Measurements from ENCODE around the gene ADO. TPM values are rescaled to one million over a fixed set of nuclear protein-coding genes. Genes with fewer than 3 reads are reported as not detected.

Gene ADO
- total and polyA plus RNA-seq, 9 of the 15 experiments (the other 6 are each of a cell fraction or from before 2014, with no cell fraction given): 3.0 to 20.0 (median 16.1) TPM

- no peak for TF ChIP-seq ZNF655 (CRISPR knock-in tag; IDR thresholded peaks at IDR 0.05)
- no peak for TF ChIP-seq GATAD2B (IDR thresholded peaks at IDR 0.05; ENCODE audit: borderline replicate concordance)
- no peak for TF ChIP-seq MEF2D (tag; conservative IDR thresholded peaks at IDR 0.05; ENCODE audit: low read depth)
- 0 out of 2 replicates have a peak, but pooled peaks have one; percentile 25 for TF ChIP-seq HEY1 (CRISPR knock-in tag; IDR thresholded peaks at IDR 0.05; ENCODE audit: borderline replicate concordance)
- TF ChIP-seq GTF2B (IDR thresholded peaks at IDR 0.05; ENCODE audit: extremely low read depth, insufficient read length): no peak
- TF ChIP-seq ARID4B (CRISPR knock-in tag; IDR thresholded peaks at IDR 0.05): no peak
- TF ChIP-seq ZNF165 (CRISPR knock-in tag; IDR thresholded peaks at IDR 0.05; ENCODE audit: borderline replicate concordance): no peak
- no peak for TF ChIP-seq IRF9 (tag; IDR thresholded peaks at IDR 0.05)
- TF ChIP-seq PCBP1 (IDR thresholded peaks at IDR 0.05; ENCODE audit: low read depth, low read length, poor library complexity, severe bottlenecking): no peak
- no peak for TF ChIP-seq ZBTB49 (CRISPR knock-in tag; IDR thresholded peaks at IDR 0.05; ENCODE audit: borderline replicate concordance)
- TF ChIP-seq EP300 (IDR thresholded peaks at IDR 0.05; ENCODE audit: low read length): no peak
- TF ChIP-seq CSDE1 (IDR thresholded peaks at IDR 0.05): no peak
- no peak for TF ChIP-seq NELFE (IDR thresholded peaks at IDR 0.05; ENCODE audit: insufficient read depth, insufficient read length)
- no peak for TF ChIP-seq CAMTA2 (CRISPR knock-in tag; conservative IDR thresholded peaks at IDR 0.05)
- no peak for TF ChIP-seq ZNF766 (CRISPR knock-in tag; conservative IDR thresholded peaks at IDR 0.05)
- no peak for TF ChIP-seq ZNF175 (CRISPR knock-in tag; IDR thresholded peaks at IDR 0.05; ENCODE audit: low read depth)
- no peak for TF ChIP-seq TCF15 (CRISPR knock-in tag; IDR thresholded peaks at IDR 0.05)
Measured at GRCh38 chr10:62816331-62817120, 12.0 kb downstream of the ADO start, which contains the start of gene EGR2 (continued).

All from K562 (cell line).